ENCODE measurements around the gene ARL4C.
"Not testable (repeated sequence)": the region's sequence is repeated elsewhere in the genome, so short reads cannot be mapped to it uniquely, and the experiment has no call there.

ARL4C gene

GRCh38 chr2:234472155-234472554, 24.7 kb downstream of the ARL4C start:
- no peak for DNase-seq

GRCh38 chr2:234469972-234470371, 26.9 kb downstream of the ARL4C start:
- DNase-seq, result no peak

GRCh38 chr2:234469251-234469845, 27.5 kb downstream of the ARL4C start:
- no peak for DNase-seq

GRCh38 chr2:234468503-234468902, 28.4 kb downstream of the ARL4C start:
- DNase-seq, result no peak

- DNase-seq, result no peak
Observed at GRCh38 chr2:234467289-234467688, 29.6 kb downstream of the ARL4C start.

- no peak for DNase-seq
Observed at GRCh38 chr2:234464291-234464645, 32.6 kb downstream of the ARL4C start.

- DNase-seq, result peak; percentile 82
Observed at GRCh38 chr2:234463626-234464290, 33.1 kb downstream of the ARL4C start.

GRCh38 chr2:234462218-234462992, 34.5 kb downstream of the ARL4C start:
- no peak for DNase-seq

- peak; percentile 38 for DNase-seq
Observed at GRCh38 chr2:234459401-234460009, 37.4 kb downstream of the ARL4C start.

- DNase-seq, result no peak
Observed at GRCh38 chr2:234458466-234458865, 38.4 kb downstream of the ARL4C start.

- no peak for DNase-seq
Observed at GRCh38 chr2:234457421-234457820, 39.5 kb downstream of the ARL4C start.

- not testable (repeated sequence) for DNase-seq
Observed at GRCh38 chr2:234455246-234455645, 41.6 kb downstream of the ARL4C start.

GRCh38 chr2:234454433-234454832, 42.4 kb downstream of the ARL4C start:
- DNase-seq, result peak; percentile 63

- peak; percentile 28 for DNase-seq
Observed at GRCh38 chr2:234453216-234453615, 43.7 kb downstream of the ARL4C start.

GRCh38 chr2:234451852-234452625, 44.8 kb downstream of the ARL4C start:
- no peak for DNase-seq

- DNase-seq, result no peak
Observed at GRCh38 chr2:234451242-234451641, 45.6 kb downstream of the ARL4C start.

- DNase-seq, result no peak
Observed at GRCh38 chr2:234450431-234451124, 46.3 kb downstream of the ARL4C start.

GRCh38 chr2:234448506-234449184, 48.2 kb downstream of the ARL4C start:
- no peak for DNase-seq

GRCh38 chr2:234447963-234448362, 48.9 kb downstream of the ARL4C start:
- DNase-seq, result no peak

- DNase-seq, result no peak
Observed at GRCh38 chr2:234447189-234447588, 49.7 kb downstream of the ARL4C start.

- peak; percentile 87 for DNase-seq
Observed at GRCh38 chr2:234446404-234447076, 50.3 kb downstream of the ARL4C start.
